Caco-2 (cell line): ENCODE measurements around the gene KIAA0825. TPM values are rescaled to one million over a fixed set of nuclear protein-coding genes. Genes with fewer than 3 reads are reported as not detected.

Experiments used
- BruUV-seq: library from RNA; stranded (reverse); fragments of 400-500 nt; replicated peaks from 2 replicates; lab custom pipeline; 2021; lab: Mats Ljungman, UMichigan
- CTCF ChIA-PET: fragments of 300-600 bp; sonication (Branson Sonifier 250); formaldehyde crosslinking; loops from one replicate; lab custom pipeline; 2022; ENCODE audit warnings: antibody characterized with exemption; lab: Charles Lee
- POLR2A ChIA-PET: fragments of 300-600 bp; sonication (Branson Sonifier 250); formaldehyde crosslinking; loops from one replicate; lab custom pipeline; 2022; ENCODE audit warnings: antibody characterized with exemption; lab: Charles Lee
- DNase-seq, 2 experiments: peaks; one replicate each; pipeline versions ENCODE4 v3.0.0 to v3.0.0-alpha.2; 2020 to 2022
- H3K27me3 ChIP-seq: replicated peaks from 2 replicates; pipeline ENCODE4 v1.6.0; 2011; ENCODE audit warnings: low read length; ENCODE audit not compliant: control insufficient read depth, insufficient read depth
- H3K36me3 ChIP-seq: 2 replicates; pipeline ENCODE4 v1.5.1; 2011; ENCODE audit warnings: low read length; ENCODE audit not compliant: control insufficient read depth, insufficient read depth
- H3K4me1 ChIP-seq: fragments of 250-450 bp; sonication (Bioruptor Pico); 2 replicates; pipeline ENCODE4 v1.5.1; 2020; ENCODE audit warnings: mild to moderate bottlenecking
- H3K4me3 ChIP-seq: 2 replicates; pipeline ENCODE4 v1.5.1; 2011; ENCODE audit warnings: low read depth, mild to moderate bottlenecking, control low read depth, low read length
- H3K9me3 ChIP-seq: fragments of 250-450 bp; sonication (Bioruptor Pico); 2 replicates; pipeline ENCODE4 v1.5.1; 2020; ENCODE audit warnings: mild to moderate bottlenecking, moderate library complexity
- H3K27ac Mint-ChIP-seq: one replicate; pipeline ENCODE4 v1.8.0; 2022; ENCODE audit warnings: mixed read lengths; ENCODE audit not compliant: unreplicated experiment
- H3K27me3 Mint-ChIP-seq: one replicate; pipeline ENCODE4 v1.8.0; 2022; ENCODE audit warnings: mixed read lengths; ENCODE audit not compliant: insufficient read depth, unreplicated experiment
- H3K36me3 Mint-ChIP-seq: one replicate; pipeline ENCODE4 v1.8.0; 2022; ENCODE audit warnings: mild to moderate bottlenecking, mixed read lengths; ENCODE audit not compliant: insufficient read depth, unreplicated experiment
- H3K4me1 Mint-ChIP-seq: one replicate; pipeline ENCODE4 v1.8.0; 2022; ENCODE audit warnings: low read depth, mixed read lengths; ENCODE audit not compliant: unreplicated experiment
- H3K4me3 Mint-ChIP-seq: one replicate; pipeline ENCODE4 v1.8.0; 2022; ENCODE audit warnings: mild to moderate bottlenecking, moderate library complexity, mixed read lengths; ENCODE audit not compliant: unreplicated experiment
- H3K9me3 Mint-ChIP-seq: one replicate; pipeline ENCODE4 v1.8.0; 2022; ENCODE audit warnings: mixed read lengths; ENCODE audit not compliant: unreplicated experiment
- CTCF ChIP-seq, 2 experiments: fragments of 200-600 bp in 1 of 2; IDR thresholded peaks; 1 replicate in 1 of 2; 2 replicates in 1 of 2; pipeline versions ENCODE4 v1.5.1 to v1.8.0; 2011 to 2022; ENCODE audit warnings: antibody characterized with exemption in 1 of 2, control low read depth in 1 of 2, inconsistent platforms in 1 of 2, low read depth in 1 of 2, low read length in 1 of 2, mild to moderate bottlenecking in 1 of 2, moderate library complexity in 1 of 2; ENCODE audit not compliant: insufficient read depth in 1 of 2, severe bottlenecking in 1 of 2, unreplicated experiment in 1 of 2
- intact Hi-C: fragments of 100-400 bp; cut with micrococcal nuclease; formaldehyde crosslinking; loops from one replicate; pipeline ENCODE4 v1.10.0; 2022; ENCODE audit not compliant: unreplicated experiment
- total RNA-seq: library from RNA; stranded (reverse); gene quantifications from 2 replicates; pipeline ENCODE4 v1.2.3, GENCODE V29; 2022

KIAA0825 gene
- total RNA-seq, 1 experiment from 2014 or later: 0.50 TPM

GRCh38 chr5:94313696-94314095 lies 304.7 kb downstream of the KIAA0825 start:
- BruUV-seq: no TSS peak
- POLR2A ChIA-PET: no interaction called here
- CTCF ChIA-PET: no interaction called here
- H3K27me3 Mint-ChIP-seq: no peaks in the 10 kb centered on the region
- Histone ChIP-seq H3K4me1 (peaks cover 7% of the 10 kb centered on the region; the same call in 1 of the 2 replicates), H3K27me3 (no peaks in the 10 kb centered on the region), H3K36me3 (no peaks in the 10 kb centered on the region), H3K4me3 (no peak overlapping the region), H3K9me3 (no peaks in the 10 kb centered on the region)
- peaks cover 20% of the 10 kb centered on the region for H3K4me1 Mint-ChIP-seq
- no peak for TF ChIP-seq CTCF (IDR thresholded peaks at IDR 0.05; ENCODE audit: insufficient read depth in 1 of 2, low read depth in 1 of 2, low read length in 1 of 2, severe bottlenecking in 1 of 2, unreplicated experiment in 1 of 2)
- no peak overlapping the region for H3K4me3 Mint-ChIP-seq
- no peaks in the 10 kb centered on the region for H3K36me3 Mint-ChIP-seq
- no peak for DNase-seq
- no peak overlapping the region for H3K27ac Mint-ChIP-seq
- no peaks in the 10 kb centered on the region for H3K9me3 Mint-ChIP-seq
- intact Hi-C loops: loop anchor here (5.0 to 10.0 kb wide), 3 partner anchors 119 to 729 kb away; partner anchors contain the start of genes NR2F1 and NR2F1-AS1

GRCh38 chr5:94313188-94313587 lies 305.2 kb downstream of the KIAA0825 start:
- DNase-seq: no peak
- Mint-ChIP-seq H3K4me1 (peaks cover 17% of the 10 kb centered on the region), H3K9me3 (no peaks in the 10 kb centered on the region), H3K36me3 (no peaks in the 10 kb centered on the region), H3K4me3 (no peak overlapping the region), H3K27me3 (no peaks in the 10 kb centered on the region), H3K27ac (no peak overlapping the region)
- intact Hi-C loops: loop anchor here (5.0 to 10.0 kb wide), 3 partner anchors 118 to 728 kb away; partner anchors contain the start of genes NR2F1 and NR2F1-AS1
- Histone ChIP-seq H3K36me3 (no peaks in the 10 kb centered on the region), H3K4me1 (peaks cover 7% of the 10 kb centered on the region; the same call in 1 of the 2 replicates), H3K9me3 (no peaks in the 10 kb centered on the region), H3K27me3 (no peaks in the 10 kb centered on the region), H3K4me3 (no peak overlapping the region)
- ChIA-PET CTCF (no interaction called here), POLR2A (no interaction called here)
- TF ChIP-seq CTCF (IDR thresholded peaks at IDR 0.05; ENCODE audit: insufficient read depth in 1 of 2, low read depth in 1 of 2, low read length in 1 of 2, severe bottlenecking in 1 of 2, unreplicated experiment in 1 of 2): no peak
- BruUV-seq: no TSS peak

GRCh38 chr5:94312298-94312697 lies 306.1 kb downstream of the KIAA0825 start:
- no peaks in the 10 kb centered on the region for H3K9me3 ChIP-seq
- H3K4me3 ChIP-seq: no peak overlapping the region
- ChIA-PET CTCF (no interaction called here), POLR2A (no interaction called here)
- no peak overlapping the region for H3K4me3 Mint-ChIP-seq
- H3K27me3 Mint-ChIP-seq: no peaks in the 10 kb centered on the region
- no peak for TF ChIP-seq CTCF (IDR thresholded peaks at IDR 0.05; ENCODE audit: insufficient read depth in 1 of 2, low read depth in 1 of 2, low read length in 1 of 2, severe bottlenecking in 1 of 2, unreplicated experiment in 1 of 2)
- intact Hi-C loops: loop anchor here (5.0 to 10.0 kb wide), 3 partner anchors 117 to 727 kb away; partner anchors contain the start of genes NR2F1 and NR2F1-AS1
- peaks cover 17% of the 10 kb centered on the region for H3K4me1 Mint-ChIP-seq
- H3K27ac Mint-ChIP-seq: no peak overlapping the region
- DNase-seq: no peak
- no peaks in the 10 kb centered on the region for H3K36me3 Mint-ChIP-seq
- peaks cover 7% of the 10 kb centered on the region; the same call in 1 of the 2 replicates for H3K4me1 ChIP-seq
- BruUV-seq: no TSS peak
- no peaks in the 10 kb centered on the region for H3K36me3 ChIP-seq
- H3K27me3 ChIP-seq: no peaks in the 10 kb centered on the region
- H3K9me3 Mint-ChIP-seq: no peaks in the 10 kb centered on the region
